NCI-H1417 (cell line): ENCODE measurements around the gene VIPR2.
"Not testable (repeated sequence)": the region's sequence is repeated elsewhere in the genome, so short reads cannot be mapped to it uniquely, and the experiment has no call there.

ENCODE experiments used
- DNase-seq, 3 experiments: peaks; one replicate each; lab custom pipeline; 2025; lab: John Stamatoyannopoulos, UW

Gene VIPR2

GRCh38 chr7:159104188-159104920 is 40.3 kb downstream of the VIPR2 start:
- DNase-seq: no peak

GRCh38 chr7:159103382-159104187 is 41.1 kb downstream of the VIPR2 start:
- DNase-seq: no peak

GRCh38 chr7:159102681-159103381 is 41.8 kb downstream of the VIPR2 start:
- peak in 1 of 3 experiments; percentile 21 for DNase-seq

- not testable (repeated sequence) for DNase-seq
Observed at GRCh38 chr7:159101661-159102091, 43.0 kb downstream of the VIPR2 start.

- DNase-seq: not testable (repeated sequence)
Observed at GRCh38 chr7:159101083-159101395, 43.6 kb downstream of the VIPR2 start.

GRCh38 chr7:159100281-159101082 is 44.2 kb downstream of the VIPR2 start:
- not testable (repeated sequence) for DNase-seq

GRCh38 chr7:159099711-159100231 is 44.9 kb downstream of the VIPR2 start:
- no peak for DNase-seq

GRCh38 chr7:159098811-159099655 is 45.6 kb downstream of the VIPR2 start:
- no peak for DNase-seq

- no peak for DNase-seq
Observed at GRCh38 chr7:159098424-159098786, 46.3 kb downstream of the VIPR2 start.

GRCh38 chr7:159097661-159098423 is 46.8 kb downstream of the VIPR2 start:
- DNase-seq: no peak

GRCh38 chr7:159096736-159097581 is 47.7 kb downstream of the VIPR2 start:
- DNase-seq: no peak

- DNase-seq: no peak
Observed at GRCh38 chr7:159095979-159096411, 48.7 kb downstream of the VIPR2 start.

- no peak for DNase-seq
Observed at GRCh38 chr7:159094919-159095915, 49.5 kb downstream of the VIPR2 start.

- peak in 2 of 3 experiments; percentile 22 to 68 for DNase-seq
Observed at GRCh38 chr7:159094023-159094740, 50.5 kb downstream of the VIPR2 start.

GRCh38 chr7:159093351-159093971 is 51.2 kb downstream of the VIPR2 start:
- no peak for DNase-seq

- DNase-seq: no peak
Observed at GRCh38 chr7:159092701-159093121, 52.0 kb downstream of the VIPR2 start.
